Measurements from ENCODE around the gene THADA. TPM values are rescaled to one million over a fixed set of nuclear protein-coding genes. Genes with fewer than 3 reads are reported as not detected.

Gene THADA
- total RNA-seq, 1 experiment from 2014 or later = 20.1 TPM

GRCh38 chr2:43183743-43184142, 412.1 kb downstream of the THADA start:
- no peaks in the 10 kb centered on the region for H3K79me2 ChIP-seq (ENCODE audit: insufficient read depth, low read length)
- H3T11ph ChIP-seq (ENCODE audit: low read length) = no peak overlapping the region
- no peak overlapping the region for H3K23ac ChIP-seq (ENCODE audit: insufficient read length, low read depth, low read length)
- Mint-ChIP-seq H3K4me1 (peaks cover 69 to 72% of the 10 kb centered on the region in 2 experiments), H3K27me3 (ENCODE audit: low read depth) (0 out of 2 replicates have a peak, but pooled peaks cover 1% of the 10 kb centered on the region), H3K9me3 (no peaks in the 10 kb centered on the region; a peak in 1 of 5 replicates), H3K27ac (peak overlapping the region; percentile 6 to 55 (median 45); a peak in 4 of 7 replicates), H3K4me3 (no peak overlapping the region), H3K36me3 (ENCODE audit: insufficient read depth in 1 of 3, low read depth in 3 of 3) (no peaks in the 10 kb centered on the region)
- H2BK120ac ChIP-seq (ENCODE audit: low read depth, low read length, poor library complexity, severe bottlenecking) = no peak overlapping the region
- no peak overlapping the region for H2AFZ ChIP-seq (ENCODE audit: low read length)
- no peak overlapping the region for H2BK15ac ChIP-seq (ENCODE audit: low read depth, low read length)
- H3K4me1 ChIP-seq (ENCODE audit: insufficient read depth, low read length) = peaks cover 25% of the 10 kb centered on the region
- no peak for TF ChIP-seq CTCF (conservative IDR thresholded peaks at IDR 0.05)
- no peaks in the 10 kb centered on the region for H3K9me3 ChIP-seq (ENCODE audit: control insufficient read depth, low read depth, low read length)
- peak; percentile 45 for DNase-seq
- H3K27ac ChIP-seq (ENCODE audit: insufficient read length, low read depth, low read length) = no peak overlapping the region
- no peaks in the 10 kb centered on the region for H3K27me3 ChIP-seq (ENCODE audit: insufficient read depth, low read length)
- H3K79me1 ChIP-seq (ENCODE audit: insufficient read depth, low read depth, low read length, poor library complexity, severe bottlenecking) = no peaks in the 10 kb centered on the region
- H2BK12ac ChIP-seq (ENCODE audit: insufficient read length, low read depth, low read length) = no peak overlapping the region
- no peak overlapping the region for H2BK20ac ChIP-seq (ENCODE audit: low read depth, low read length, poor library complexity, severe bottlenecking)
- no peak overlapping the region for H4K8ac ChIP-seq (replicated peaks; ENCODE audit: insufficient read length, low read depth, low read length)
- no peaks in the 10 kb centered on the region for H3K23me2 ChIP-seq (ENCODE audit: insufficient read length, low read depth, low read length, poor library complexity, severe bottlenecking)
- H3K14ac ChIP-seq (ENCODE audit: insufficient read depth, low read length) = no peak overlapping the region
- no peak overlapping the region for H2BK5ac ChIP-seq (ENCODE audit: insufficient read length, low read length)
- H4K91ac ChIP-seq (ENCODE audit: insufficient read length, low read depth, low read length) = no peak overlapping the region
- no peak overlapping the region for H3K4me2 ChIP-seq (ENCODE audit: insufficient read depth, insufficient read length, low read length)
- H4K20me1 ChIP-seq (ENCODE audit: control insufficient read depth, insufficient read depth, insufficient read length) = no peaks in the 10 kb centered on the region
- no peak overlapping the region for H3K9ac ChIP-seq (ENCODE audit: extremely low read depth, insufficient read length, low read length)
- H4K5ac ChIP-seq (ENCODE audit: insufficient read length, low read depth, low read length) = no peak overlapping the region
- H3K18ac ChIP-seq (ENCODE audit: insufficient read length, low read depth, low read length) = no peak overlapping the region
- WGBS (ENCODE audit: extremely low coverage, insufficient read length, low lambda C conversion rate) = no CpG with 5 or more reads among the region's 5 CpGs
- H3K4ac ChIP-seq (ENCODE audit: low read depth, low read length) = no peak overlapping the region
- no peak overlapping the region for H3K56ac ChIP-seq (ENCODE audit: insufficient read length, low read depth, low read length)
- no peak overlapping the region for H2AK5ac ChIP-seq (ENCODE audit: insufficient read length, low read length)

All from H9 (cell line).